ENCODE results near the gene TMEM106C. TPM values are rescaled to one million over a fixed set of nuclear protein-coding genes. Genes with fewer than 3 reads are reported as not detected.

The TMEM106C gene
- total RNA-seq, 1 donor from 2014 or later = 37.5 TPM

DNA sequence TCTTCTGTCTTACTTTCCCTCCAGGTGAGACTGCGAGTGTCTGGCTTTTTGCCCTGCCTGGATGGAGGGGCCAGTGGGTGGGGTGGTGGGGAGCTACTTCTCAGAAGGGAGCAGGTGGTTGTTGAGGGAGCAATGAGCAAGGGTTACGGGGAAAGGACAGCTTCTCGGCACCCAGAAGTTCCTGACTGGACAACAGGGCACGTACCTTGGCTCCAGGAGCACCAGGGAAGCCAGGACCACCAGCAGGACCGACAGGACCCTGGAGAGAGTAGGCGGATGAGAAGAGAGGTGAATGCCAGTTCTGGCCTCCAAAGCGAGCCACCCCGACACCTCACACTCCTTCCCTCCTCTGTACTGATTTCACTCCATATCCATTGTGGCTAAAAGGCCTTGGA, 25.6 kb downstream of the TMEM106C start:
- DNase-seq (ENCODE audit: low spot score) = no peak
- intact Hi-C loops (cut with DNase I) = no loop called here

GRCh38 chr12:47989666-47990065, 26.3 kb downstream of the TMEM106C start:
- intact Hi-C loops (cut with DNase I) = no loop called here
- no peak for DNase-seq (ENCODE audit: low spot score)

- no peak for DNase-seq (ENCODE audit: low spot score)
- intact Hi-C loops (cut with DNase I) = no loop called here
Observed at GRCh38 chr12:47990351-47991105, 27.1 kb downstream of the TMEM106C start.

- no peak for DNase-seq (ENCODE audit: low spot score)
- intact Hi-C loops (cut with DNase I) = no loop called here
Observed at GRCh38 chr12:47991106-47992061, 28.0 kb downstream of the TMEM106C start.

DNA sequence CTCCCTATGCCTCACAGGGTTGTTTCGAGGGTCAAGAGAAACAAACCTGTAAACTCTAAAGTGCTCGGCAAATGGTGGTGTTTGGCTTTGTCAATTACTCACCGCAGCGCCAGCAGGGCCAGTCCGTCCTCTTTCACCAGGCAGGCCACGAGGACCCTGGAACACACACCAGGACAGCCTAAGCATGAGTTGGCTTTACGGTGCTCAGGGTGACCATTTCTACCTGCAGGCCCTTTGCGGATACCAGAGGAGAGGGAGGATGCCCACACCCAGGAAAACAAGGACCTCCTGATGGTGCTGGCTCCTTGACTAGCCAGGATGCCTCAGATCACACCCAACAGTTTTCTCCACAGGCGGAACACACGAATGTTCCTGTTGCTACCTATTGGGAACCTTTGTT, 29.4 kb downstream of the TMEM106C start:
- intact Hi-C loops (cut with DNase I) = no loop called here
- no peak for DNase-seq (ENCODE audit: low spot score)

DNA sequence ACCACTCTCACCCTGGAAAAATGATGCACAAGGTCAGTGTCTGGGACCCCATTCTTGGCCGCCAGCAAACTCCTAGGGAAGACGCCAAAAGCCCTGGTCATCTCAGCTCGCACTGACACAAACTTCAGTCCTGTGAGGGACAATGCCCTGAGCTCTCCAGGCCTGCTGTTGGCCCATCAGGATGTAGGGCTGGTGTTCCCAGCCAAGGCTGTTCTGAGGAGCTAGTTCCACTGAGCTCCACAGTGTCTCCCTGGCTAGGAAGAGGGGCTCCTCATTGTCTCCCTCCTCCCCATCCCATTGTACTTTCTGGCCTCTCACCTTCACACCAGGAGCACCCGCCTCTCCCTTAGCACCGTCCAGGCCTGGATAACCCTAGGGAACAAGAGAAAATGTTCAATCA, 30.1 kb downstream of the TMEM106C start:
- DNase-seq (ENCODE audit: low spot score) = no peak
- intact Hi-C loops (cut with DNase I) = no loop called here

DNA sequence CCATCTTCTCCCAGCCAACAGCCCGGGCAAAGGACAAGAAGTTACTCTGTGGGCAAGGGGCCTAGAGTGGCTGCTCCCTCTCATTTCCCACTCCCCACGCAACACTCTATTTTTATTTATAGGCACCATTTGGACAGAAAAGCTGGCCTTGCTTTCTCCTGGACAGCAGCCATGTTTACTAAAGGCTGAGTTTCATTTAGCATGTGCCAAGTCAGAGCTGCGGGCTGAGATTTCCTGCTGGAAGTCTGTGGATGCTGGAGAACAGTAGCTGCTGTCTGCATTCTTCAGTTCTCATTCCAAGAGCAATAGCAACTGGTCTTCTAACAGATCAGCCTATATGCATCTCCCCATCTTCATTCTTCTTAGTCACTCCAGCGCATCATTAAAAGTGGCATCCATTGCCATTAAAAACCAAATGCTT, 32.6 kb downstream of the TMEM106C start:
- DNase-seq (ENCODE audit: low spot score) = no peak
- intact Hi-C loops (cut with DNase I) = no loop called here

DNA sequence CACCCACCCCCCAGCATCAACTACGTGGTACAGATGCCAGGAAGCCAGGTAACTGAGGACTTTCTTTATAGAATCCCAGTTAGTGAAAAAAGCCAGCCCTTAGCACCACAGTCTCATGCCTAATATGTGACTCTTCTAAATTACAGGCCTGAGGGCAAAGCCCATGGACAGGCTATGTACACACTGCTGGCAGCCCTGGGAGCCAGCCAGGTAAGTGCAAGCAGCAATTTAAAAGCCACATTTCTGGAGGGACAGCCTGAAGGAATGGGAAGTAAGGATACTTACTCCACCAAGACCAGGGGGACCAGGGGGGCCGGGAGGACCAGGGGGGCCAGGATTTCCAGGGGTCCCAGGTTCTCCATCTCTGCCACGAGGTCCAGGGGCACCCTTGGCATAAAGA, 33.9 kb downstream of the TMEM106C start:
- no peak for DNase-seq (ENCODE audit: low spot score)
- intact Hi-C loops (cut with DNase I) = no loop called here

DNA sequence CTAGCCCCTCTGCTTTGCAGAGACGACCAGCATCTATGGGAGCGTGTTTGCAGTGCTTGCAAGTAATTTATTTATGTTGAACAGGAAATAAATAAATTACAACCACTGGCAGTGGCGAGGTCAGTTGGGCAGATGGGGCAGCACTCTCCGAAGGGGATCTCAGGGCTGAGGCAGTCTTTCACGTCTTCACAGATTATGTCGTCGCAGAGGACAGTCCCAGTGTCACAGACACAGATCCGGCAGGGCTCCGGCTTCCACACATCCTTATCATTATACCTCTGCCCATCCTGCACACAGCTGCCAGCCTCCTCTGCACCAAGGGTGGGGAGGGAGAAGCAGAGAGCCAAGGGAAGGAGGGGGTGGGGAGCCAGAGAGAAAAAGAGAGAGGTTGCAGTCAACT, 36.4 kb downstream of the TMEM106C start:
- no peak for DNase-seq (ENCODE audit: low spot score)
- intact Hi-C loops (cut with DNase I) = no loop called here

DNA sequence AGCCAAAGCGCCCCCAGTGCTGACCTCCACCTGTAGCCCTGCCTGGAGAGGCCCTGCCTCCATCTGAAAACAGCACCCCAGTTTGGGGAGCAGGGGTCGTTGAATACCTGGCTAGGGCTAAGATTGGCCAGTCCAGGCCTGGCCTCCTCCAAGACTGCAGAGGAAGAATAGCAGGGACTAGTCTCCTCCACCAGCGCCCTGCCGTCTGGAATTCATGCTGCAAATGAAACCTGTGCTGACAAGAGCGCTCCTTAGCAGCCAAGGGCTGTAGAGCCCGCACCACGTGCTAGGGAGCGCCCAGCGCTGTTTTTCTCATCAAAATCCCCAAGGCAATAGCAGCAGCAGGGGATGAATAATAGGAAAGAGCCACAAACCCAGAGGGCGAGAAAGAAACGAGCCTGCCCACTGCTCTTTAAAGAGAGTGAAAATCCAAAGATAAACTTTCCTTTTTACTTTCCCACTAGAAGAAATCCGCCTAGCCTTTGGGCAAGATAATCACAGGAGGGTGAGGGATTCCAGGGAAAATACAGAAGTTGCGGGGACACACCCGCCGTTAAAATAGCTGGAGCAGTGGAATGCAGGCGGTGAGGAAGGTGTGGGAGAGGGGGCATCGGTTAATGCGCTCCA, 37.6 kb downstream of the TMEM106C start:
- no peak for DNase-seq (ENCODE audit: low spot score)
- intact Hi-C loops (cut with DNase I) = no loop called here

GRCh38 chr12:48001505-48002413, 38.4 kb downstream of the TMEM106C start:
- DNase-seq (ENCODE audit: low spot score) = no peak
- intact Hi-C loops (cut with DNase I) = no loop called here

- DNase-seq (ENCODE audit: low spot score) = no peak
- intact Hi-C loops (cut with DNase I) = no loop called here
Observed at GRCh38 chr12:48002414-48002730, 39.0 kb downstream of the TMEM106C start.

- DNase-seq (ENCODE audit: low spot score) = no peak
- intact Hi-C loops (cut with DNase I) = no loop called here
Observed at GRCh38 chr12:48002773-48003218, 39.4 kb downstream of the TMEM106C start.

GRCh38 chr12:48003226-48004052, 40.0 kb downstream of the TMEM106C start:
- intact Hi-C loops (cut with DNase I) = no loop called here
- DNase-seq (ENCODE audit: low spot score) = no peak

- no peak for DNase-seq (ENCODE audit: low spot score)
- intact Hi-C loops (cut with DNase I) = no loop called here
Observed at GRCh38 chr12:48004053-48004941, 40.9 kb downstream of the TMEM106C start, which contains the start of gene COL2A1. Gene COL2A1 (minus strand): TSS chr12:48004476. CDS start chr12:48004321, 155 bp downstream.

DNA sequence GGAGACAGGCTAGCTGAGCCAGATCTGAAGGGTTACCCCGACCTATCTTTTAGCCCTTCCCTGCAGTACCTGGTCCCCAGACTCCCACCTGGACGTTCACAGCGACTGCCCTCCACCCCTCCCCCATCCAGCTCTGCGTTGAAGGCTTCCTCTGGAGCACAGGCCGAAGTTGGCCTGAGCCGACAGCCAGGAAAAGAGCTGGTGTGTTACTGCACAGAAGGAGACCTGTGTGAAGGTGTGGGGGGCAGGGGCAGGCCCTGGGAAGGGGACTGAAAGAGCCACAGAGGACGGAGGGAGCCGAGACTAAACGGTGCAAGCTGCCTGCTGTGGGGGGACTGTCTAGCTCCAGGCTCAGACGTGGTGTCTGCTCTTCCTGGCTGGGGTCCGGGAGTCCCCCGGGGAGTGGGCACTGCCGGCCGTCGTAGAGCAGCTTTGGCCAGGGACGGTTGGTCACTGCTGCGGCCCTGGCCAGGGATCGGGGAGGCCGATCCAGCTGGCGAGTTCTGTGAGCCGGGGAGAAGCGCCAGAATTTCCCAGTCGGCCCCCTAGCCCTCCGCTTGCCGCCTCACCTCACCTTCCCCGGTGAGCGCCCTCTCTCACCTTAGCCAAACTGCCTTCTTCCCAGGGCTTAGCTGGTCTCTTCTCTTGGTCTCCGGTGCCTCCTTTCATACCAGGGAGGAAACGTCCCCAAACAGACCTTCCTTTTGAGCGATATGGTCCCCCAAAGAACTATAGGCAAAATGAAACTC, 41.8 kb downstream of the TMEM106C start:
- no peak for DNase-seq (ENCODE audit: low spot score)
- intact Hi-C loops (cut with DNase I) = no loop called here

GRCh38 chr12:48005750-48006021, 42.3 kb downstream of the TMEM106C start:
- DNase-seq (ENCODE audit: low spot score) = no peak
- intact Hi-C loops (cut with DNase I) = no loop called here
